ENCODE measurements around the gene SDCCAG8.

SDCCAG8 gene

DNA sequence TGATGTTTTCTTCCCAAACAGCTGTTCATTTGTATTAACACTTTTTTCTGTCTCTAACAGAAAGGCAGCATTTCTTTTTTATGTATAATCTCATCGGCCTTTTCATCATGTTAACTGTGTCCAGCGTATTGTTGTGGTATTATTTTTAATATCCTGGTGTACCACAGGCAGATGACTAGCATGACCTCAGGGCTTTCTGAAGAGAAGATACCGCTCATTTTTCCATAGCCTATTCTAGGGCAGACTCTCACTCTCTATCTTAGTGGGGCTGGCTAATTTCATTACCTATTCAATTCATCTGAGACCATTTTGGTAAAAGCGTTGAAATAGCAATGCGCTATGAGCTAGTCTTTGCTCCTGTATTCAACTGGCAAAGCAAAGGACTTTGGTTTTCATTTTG lies 209.9 kb downstream of the SDCCAG8 start:
- no peak for DNase-seq

DNA sequence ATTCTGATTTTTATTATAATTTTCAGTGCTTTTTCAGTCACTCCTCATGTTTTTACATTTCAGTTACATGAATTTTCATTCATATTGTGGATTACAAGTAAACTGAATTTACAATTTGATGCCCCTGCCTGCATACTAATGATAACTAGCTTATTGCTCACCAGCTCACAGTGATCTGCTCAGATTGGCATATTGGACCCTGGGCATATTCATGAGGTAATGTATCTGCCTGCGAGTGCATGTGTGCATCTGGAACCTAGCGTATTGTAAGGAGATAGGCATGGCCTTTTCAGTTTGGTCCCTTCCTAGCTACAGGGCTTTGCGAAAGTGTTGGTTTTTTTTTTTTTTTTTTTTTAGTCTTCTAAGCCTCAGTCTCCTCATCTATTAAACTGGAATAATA lies 213.7 kb downstream of the SDCCAG8 start:
- DNase-seq = no peak

DNA sequence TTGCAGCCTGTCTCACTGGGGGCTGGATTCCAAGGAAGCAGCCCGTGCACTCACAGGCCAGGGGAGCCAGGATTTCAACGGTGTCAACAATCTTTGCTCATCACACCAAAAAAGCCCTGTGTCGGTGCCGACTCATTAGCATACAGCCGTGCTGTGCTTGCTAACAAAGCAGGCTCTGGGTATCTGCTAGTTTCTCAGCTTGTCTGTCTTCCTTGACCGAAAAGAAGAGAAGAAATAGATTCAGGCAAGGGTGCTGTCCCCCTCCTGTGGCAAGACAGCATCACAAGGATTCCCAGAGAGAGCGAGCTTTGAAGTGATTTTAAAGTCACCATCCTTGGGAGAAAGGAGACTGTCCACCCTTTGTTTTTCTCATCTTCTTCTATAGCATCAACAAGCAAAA lies 214.7 kb downstream of the SDCCAG8 start:
- DNase-seq = no peak

DNA sequence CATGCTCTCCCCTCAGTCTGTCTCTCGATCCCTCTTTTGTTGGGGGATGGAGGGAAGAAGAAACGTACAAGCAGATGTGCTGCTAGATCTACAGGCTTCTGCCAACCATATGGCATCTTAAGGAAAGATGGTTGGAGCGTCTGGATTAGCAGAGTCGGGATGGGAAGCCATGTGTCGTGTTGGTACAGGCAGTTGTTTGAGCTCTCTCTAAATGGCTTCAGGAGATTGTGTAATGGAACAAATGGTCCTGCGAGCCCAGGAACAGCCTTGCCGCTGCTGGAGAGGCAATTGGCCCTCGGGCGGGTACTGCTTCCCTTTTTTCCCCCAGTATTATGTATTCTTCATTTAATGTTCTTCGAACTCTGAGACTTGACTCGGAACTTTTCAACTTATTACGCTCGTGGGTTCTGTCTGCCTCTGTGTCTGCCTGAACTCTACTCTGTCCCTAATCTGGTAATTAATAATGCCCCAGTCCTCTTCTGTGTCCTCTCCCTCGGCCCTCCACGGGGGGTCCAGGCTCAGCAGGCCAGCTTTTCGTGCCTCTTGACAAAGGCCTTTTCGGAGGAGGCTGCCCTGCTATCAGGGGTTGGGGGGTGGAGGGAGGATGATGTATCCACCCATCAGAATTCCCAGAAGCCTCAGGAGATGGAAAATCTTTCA lies 215.3 kb downstream of the SDCCAG8 start:
- DNase-seq = peak; percentile 9 to 44

DNA sequence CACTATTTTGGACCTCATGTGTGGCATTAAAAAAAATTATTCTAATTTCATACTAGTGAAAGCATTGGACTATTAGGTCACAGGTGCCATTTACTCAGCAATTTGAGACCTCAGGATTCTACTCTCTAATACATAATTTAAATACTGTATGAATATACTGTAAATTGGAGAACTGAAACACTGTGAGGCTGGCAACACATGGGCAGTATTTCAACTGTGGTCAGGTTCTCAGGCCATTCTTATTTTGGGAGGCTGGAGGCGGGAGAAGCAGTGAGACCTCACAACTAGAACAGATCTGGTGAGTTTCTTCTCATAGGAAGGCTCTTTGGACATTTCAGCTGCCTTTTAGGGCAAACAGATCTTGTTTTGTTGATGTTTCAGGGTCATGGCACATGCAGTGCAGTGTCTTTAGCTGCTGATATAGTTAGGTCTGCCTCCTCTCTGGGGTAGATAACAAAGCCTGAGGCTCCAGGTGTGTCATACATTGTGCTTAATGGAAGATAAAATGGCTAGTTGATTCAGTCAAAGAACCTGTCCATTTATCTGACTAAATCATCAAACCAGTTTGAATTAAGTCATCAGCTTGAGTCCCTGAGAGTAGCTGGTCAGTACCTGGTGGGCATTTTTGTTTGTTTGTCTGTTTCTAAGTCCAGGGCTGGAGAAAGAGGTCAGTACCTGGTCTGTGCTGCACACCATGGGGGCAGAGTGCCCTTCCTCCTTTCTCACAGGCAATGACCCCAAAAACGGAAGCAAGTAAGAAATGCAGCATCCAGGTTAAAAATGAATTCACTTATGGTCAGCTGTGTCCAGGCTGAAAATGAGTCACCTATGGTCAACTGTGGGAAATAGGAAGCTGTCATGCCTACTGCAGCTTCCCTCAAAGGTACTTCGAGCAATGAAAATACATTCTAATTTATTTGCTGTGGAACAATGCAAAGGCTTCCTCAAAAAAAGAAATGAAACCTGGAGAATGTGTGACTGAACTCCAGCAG lies 216.2 kb downstream of the SDCCAG8 start:
- DNase-seq = no peak

DNA sequence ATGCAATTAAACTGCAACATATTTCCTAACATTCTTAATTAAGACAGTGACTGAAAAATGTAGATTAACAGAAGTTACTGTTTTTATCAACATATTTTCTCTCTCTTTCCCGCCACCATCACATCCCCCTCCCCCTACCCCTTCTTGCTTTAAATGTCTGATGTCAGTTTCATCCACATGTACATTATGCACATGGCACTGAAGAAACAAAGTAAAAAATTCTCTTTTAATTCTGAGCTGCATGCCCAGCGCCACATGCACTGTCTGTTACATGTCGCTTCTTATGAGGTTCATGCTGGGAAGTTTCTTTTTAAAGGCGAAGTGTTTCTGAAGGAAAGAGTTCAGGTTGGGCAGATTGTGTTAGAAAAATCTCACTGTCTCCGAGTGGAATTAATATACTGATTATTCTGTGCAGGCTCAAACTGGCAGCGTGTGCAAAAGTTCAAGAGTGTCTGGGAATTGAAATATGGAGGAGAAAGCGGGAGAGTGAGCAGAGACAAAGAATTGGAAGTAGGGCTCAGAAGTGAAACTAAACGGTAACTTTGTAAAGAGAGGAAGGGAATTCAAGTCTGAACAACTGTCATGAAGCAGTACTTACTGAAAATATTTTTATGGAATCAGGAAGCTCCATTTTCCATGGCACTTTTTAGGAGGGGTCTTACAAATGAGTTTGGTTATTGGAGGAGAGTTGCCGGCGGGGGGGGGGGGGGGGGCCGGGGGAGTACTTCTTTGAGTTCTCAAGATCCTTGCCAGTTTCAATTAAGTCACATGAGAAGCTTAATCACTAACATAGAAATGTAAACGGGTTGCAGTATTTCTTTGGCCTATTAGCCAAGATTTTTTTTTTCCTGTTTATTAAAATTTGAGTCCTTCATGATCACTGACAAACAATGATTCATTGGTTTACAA lies 217.6 kb downstream of the SDCCAG8 start:
- DNase-seq = peak in 1 of 2 experiments; percentile 7

DNA sequence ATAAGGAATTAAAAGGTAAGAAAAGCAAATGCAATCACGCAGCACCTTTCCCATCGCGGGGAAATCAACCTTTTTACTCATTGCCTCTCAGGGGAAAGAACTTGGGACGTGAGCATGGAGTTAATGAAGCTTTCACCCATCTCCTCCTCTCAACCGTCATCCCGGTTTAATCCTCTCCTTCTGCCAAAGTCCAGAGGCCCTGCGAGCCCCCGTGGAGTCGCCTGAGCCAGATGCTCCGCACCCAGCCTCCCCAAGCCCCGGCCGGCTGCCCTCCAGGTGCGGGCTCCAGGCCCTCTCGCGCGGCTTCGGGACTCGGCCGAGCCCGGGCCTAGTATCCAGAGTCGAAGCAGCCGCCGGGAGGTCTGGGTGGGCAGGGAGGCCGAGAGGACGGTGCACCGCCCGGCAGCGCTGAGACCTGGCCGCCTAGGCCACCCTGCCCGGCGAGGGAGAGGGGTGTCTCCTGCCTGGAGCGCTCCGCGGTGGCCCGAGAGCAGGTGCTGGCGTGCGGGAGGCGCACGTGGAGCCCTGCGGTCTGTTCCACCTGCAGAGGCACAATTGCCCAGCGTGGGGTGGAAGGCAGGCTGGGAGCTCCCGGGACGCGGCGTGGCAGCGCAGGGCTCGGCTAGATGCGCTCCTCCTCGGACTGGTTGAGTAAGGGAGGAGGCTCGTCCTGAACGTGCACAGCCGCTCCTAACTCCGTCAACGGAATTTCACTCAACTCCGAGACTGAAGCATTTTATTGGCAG lies 218.5 kb downstream of the SDCCAG8 start:
- DNase-seq = no peak

DNA sequence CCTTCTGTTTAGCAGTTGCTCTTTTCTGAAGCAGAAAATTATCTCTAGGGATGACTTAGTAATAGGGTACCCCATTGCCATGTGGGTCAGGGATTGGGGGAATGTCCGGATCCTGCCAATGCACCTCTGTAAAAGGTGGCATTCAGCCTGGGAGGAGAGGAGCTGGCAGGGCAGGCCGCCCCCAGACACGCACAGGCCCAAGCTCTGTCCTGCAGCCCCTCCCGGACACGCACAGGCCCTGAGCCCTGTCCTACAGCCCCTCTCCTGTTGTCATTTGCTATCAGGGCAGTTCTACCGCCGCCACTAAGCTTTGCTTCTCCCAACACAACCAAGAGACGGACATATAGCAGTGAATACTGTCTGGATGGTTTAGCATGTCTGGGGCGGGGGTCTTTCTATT lies 219.1 kb downstream of the SDCCAG8 start:
- DNase-seq = no peak

DNA sequence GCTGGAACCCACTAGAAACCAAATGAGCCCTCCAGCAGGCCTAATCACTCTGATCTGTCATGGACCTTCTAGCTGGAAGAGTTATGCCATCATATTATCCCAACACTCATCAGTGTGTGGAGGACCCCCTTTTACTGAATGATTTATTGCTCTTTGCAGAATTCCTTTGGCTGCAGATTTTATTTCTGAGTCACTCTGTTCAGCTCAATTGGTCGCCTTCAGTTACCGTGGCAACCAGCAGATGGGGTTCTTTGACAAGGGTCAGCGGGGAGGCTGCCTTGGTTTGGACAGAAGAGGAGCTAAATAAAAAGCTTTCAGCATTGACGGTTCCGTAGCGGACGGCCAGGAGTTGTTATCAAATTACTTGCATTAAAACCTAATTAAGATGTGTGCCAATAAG lies 220.1 kb downstream of the SDCCAG8 start:
- DNase-seq = no peak

DNA sequence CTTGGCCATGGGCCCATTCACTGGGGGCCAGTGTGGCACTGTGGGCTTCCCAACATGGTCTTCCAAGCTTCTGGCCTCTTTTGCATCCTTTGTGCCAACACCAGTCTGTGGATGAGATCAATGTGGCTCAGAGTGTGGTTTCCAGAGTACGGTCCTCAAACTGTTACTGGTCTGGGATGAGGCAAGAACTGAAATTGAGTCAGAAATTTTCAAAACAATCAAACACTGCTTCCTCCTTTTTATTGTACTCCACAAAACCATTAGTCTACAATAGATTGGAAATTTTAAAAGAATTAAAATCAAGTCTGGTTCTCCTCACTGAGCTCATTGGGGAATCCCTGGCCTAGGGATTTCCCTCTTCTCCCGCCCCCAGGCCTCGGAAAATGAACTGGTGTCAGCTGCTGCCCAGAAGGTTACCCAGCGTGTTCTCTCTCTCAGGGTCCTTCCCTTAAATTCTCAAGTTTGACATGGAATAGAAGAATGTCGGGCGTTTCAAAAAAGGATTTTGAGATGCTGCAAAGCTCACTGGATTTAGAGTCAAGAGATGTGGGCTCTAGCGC lies 222.0 kb downstream of the SDCCAG8 start:
- peak; percentile 33 to 43 for DNase-seq

DNA sequence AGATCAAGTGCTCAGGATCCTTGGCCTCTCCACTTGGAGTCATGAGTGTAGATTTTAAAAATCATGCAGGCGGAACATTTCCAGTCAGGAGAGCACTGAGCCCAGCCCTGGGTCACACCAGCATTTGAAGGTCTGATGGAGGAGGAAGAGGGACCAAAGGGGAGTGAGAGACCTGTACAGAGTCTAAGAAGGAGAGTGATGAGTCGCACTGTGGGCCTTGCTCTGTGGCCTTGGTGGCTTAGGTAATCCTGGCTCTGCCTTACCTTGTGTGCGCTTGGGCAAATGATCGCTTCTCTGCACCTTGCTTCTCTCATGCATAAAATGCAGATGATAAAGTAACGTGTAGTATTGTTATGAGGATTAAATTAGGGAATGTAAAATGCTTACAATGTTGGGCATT lies 225.3 kb downstream of the SDCCAG8 start:
- DNase-seq = no peak

DNA sequence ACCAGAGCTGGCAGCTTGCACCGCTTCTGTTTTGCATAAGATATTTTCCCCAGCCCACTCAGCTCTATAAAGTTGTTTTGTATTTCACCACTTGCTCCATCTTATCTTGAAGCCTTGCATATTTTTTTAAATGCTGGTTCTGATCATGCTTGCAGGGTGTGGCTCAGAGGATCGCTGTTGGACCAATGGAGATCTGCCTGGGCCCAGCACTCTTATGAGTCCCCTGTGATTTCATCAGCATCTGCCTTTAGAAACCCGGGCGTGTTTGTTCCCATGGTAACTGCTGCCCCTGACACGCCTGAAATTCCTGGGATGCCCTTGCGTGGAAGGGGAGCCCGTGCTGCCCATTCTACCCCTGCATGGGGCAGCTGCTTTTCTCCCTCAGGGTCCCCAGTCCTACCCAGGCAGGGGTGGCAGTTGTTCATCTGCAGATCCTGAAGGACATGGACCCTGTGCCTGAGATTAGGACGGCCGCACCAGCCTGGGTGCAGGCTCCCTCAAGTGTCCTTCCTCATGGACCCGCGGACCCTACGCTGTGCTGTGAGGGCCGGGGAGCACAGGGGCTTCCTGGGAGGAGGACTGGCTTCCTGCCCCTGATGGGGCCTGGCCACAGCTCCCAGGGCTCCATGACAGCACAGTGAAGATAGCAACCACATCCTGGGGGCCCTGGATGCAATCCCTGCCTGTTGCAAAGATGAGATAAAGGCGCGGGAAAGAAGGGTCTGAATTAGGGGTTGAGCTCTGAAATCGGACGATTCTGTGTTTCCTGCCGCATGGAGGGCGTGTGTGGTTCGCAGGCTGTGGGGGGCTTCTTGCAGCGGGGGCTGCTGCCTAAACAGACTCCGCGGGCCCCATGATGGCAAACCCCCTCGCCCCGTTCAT lies 226.5 kb downstream of the SDCCAG8 start:
- DNase-seq = peak; percentile 18 to 23

DNA sequence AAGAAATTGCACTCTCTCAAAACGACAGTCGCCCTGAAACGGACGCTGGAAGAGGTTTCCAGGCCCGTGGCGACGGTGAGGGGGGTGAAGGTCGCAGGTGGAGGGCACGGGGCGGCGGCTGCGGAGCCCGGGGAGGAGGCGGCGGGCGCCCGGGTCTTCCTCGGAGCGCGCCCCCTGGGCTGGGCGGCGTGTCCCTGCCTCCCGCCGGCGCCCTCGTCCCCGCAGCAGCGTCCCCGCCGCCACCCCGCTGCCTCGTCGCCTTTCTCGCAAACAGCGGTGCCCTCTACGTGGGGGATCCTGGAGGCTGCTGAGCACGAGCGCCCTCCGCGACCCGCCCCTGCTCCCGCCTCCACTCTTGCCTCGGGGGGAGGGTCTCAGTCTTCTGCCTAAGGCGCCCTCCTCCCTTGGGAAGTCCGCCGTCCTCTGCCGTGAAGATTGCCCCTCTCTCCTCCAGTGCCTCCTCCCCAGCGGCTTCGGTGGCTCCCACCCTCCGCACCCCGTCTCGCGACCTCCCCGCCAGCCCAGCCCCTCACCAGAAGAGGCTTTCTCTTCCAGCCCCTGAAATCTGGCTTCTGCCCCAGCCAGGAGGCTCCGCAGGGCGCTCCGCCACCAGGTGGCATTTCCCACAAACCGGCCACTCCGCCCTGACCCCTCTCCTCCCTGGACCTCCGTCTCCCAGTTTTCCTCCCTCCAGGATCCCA lies 227.4 kb downstream of the SDCCAG8 start:
- no peak for DNase-seq

DNA sequence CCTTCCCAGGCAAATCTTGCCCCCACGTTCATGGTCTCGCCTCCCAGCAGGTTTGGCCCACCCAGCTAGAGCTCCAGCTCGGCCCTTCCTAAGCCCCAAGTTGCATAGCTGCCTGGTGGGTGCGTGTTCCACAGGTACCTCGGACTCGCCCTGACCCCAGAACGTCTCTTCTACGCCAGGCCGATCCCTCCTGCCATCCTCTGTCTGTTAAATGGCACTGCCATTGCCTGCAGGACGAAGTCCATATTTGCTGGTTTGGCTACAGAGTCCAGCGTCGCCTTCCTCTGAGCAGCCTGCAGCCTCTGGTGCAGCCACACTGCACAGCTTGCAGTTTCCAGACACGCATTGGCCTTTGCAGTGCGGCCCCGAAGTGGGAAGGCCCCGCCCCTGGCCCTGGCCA lies 228.1 kb downstream of the SDCCAG8 start:
- DNase-seq = no peak

DNA sequence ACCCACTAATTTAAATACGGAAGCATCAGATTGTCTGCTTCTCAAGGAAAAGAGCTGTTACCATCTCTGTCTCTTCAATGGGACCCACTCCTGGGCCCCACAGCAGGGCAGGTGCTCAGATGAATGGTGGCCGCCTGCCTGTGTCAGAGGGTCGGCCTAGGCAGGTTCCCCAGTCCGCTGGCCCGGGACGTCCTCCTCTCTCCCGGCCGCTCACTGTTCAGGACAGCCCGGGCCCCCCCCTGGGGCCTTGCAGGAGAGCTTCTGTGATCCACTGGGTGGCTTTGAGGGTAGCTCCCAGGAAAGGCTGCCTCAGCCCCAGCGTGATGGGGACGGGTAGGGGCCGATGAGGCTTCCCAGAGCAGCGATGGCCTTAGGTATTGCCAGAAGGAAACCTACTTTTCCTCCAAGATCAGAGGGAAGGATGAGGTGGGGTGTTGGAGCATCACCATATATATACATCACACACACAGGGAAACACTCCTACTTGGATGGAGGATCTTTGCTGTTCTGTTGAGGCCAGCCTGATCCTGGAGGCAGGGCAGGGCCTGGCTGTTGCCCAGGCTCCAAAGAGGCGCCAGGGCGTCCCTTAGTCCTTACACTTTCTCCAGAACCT lies 231.3 kb downstream of the SDCCAG8 start:
- no peak for DNase-seq

DNA sequence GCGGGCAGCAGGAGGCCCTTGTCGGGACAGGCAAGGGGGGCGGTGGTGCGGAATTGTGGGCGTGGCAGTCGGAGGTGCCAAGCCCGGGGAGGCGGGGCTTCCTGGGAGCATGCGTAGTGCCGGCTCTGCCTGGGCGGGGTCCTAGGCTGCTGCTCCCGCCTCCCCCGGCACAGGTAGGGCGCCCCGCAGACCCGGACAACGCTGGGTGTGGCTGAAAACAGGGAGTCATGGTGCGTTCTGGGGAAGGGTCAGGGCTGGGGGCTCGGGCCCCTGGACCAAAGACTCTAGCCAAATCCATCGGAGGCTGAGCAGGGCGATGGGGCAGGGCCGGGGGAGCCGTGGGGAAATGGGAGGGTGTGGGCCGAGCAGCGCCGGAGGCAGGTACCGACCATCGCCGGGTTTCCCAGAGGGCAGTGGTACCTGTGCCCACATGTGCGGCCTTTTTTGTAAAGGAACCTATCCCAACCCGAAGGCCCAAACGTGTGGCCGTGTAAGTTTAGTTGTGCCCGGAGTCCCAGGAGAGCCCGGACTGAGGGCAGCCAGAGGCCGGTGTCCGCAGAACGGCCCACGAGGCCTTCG lies 231.9 kb downstream of the SDCCAG8 start:
- no peak for DNase-seq

DNA sequence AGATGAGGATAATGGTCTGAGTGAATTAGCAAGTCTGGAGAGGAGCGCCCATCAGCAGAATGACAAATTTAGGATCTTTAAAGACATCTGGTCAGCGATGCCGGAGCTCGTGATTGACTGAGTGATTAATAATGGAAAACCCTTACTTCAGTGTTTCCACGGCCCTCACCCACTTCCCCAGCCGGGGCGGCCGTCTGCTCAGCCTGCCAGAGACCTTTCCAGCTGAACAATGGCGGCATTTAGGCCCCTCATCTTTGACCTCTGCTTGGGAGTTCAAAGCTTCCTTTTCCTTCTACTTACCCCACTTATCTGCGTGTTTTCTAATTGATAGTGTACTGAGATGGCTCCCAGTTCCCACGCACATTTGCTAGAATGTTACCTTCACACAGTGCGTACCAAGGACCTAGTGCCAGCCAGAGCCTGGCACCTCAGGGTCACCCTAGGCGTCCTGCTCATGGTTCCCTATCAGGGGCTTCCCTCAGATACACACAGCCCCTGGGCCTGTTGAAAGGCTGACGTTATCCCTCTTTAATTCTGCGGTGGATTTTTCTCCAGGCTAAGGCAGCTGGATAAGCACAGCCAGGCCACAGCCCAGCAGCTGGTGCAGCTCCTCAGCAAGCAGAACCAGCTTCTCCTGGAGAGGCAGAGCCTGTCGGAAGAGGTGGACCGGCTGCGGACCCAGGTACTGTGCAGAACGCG lies 232.8 kb downstream of the SDCCAG8 start:
- no peak for DNase-seq

DNA sequence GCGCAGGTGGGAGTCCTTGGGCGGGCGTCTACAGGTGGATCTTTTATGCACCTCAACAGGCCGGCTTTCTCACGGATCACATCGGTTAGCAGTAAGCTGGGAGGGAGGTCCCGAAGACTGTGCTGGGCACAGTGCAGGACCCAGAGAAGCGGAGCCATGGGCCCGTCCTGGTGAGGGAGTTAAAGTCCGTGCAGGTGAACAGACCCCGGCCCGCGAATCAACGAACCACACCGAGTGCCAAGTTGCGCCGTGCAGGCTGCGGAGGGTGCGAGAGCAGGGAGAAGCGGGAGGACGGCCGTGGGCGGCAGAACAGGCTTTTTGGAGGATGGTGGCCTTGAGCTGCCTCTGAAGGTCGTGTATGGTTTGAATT lies 233.3 kb downstream of the SDCCAG8 start:
- DNase-seq = no peak
